SK-N-SH treated with all-trans-retinoic acid at 6 μM for 48 hours (cell line): ENCODE results near the gene DONSON.
"Not testable (repeated sequence)": the region's sequence is repeated elsewhere in the genome, so short reads cannot be mapped to it uniquely, and the experiment has no call there.

Source experiments
- ATAC-seq: fragments of 200-7000 bp; cut with Tn5 transposase; 3 replicates; pipeline ENCODE4 v1.9.1; 2020; ENCODE audit warnings: mild to moderate bottlenecking, moderate library complexity
- ARNTL ChIP-seq: fragments of 450-650 bp; formaldehyde crosslinking; IDR thresholded peaks from 2 replicates; pipeline ENCODE4 v1.5.0; 2020; ENCODE audit warnings: low read depth, mild to moderate bottlenecking, moderate library complexity, borderline replicate concordance
- BACH2 ChIP-seq: fragments of 250-450 bp; sonication (Bioruptor Pico); IDR thresholded peaks from 2 replicates; pipeline ENCODE4 v1.9.0; 2021; ENCODE audit warnings: mild to moderate bottlenecking, borderline replicate concordance
- CSDC2 ChIP-seq: fragments of 250-450 bp; sonication (Bioruptor Pico); IDR thresholded peaks from 2 replicates; pipeline ENCODE4 v1.5.0; 2020; ENCODE audit warnings: mild to moderate bottlenecking, moderate library complexity
- CSRNP3 ChIP-seq: fragments of 250-450 bp; sonication (Bioruptor Pico); IDR thresholded peaks from 2 replicates; pipeline ENCODE4 v1.5.1; 2021; ENCODE audit warnings: mild to moderate bottlenecking, moderate library complexity
- GLIS3 ChIP-seq: fragments of 250-450 bp; sonication (Bioruptor Pico); IDR thresholded peaks from 2 replicates; pipeline ENCODE4 v1.5.0; 2020; ENCODE audit warnings: mild to moderate bottlenecking, moderate library complexity
- ISL1 ChIP-seq: fragments of 250-450 bp; sonication (Bioruptor Pico); IDR thresholded peaks from 2 replicates; pipeline ENCODE4 v2.1.2; 2022; ENCODE audit warnings: mild to moderate bottlenecking, moderate library complexity
- OSR1 ChIP-seq: fragments of 250-450 bp; sonication (Bioruptor Pico); IDR thresholded peaks from 2 replicates; pipeline ENCODE4 v1.8.0; 2022; ENCODE audit warnings: moderate library complexity, mild to moderate bottlenecking, inconsistent platforms
- PPARA ChIP-seq: fragments of 250-450 bp; sonication (Bioruptor Pico); IDR thresholded peaks from 2 replicates; pipeline ENCODE4 v1.5.0; 2020; ENCODE audit warnings: mild to moderate bottlenecking, borderline replicate concordance
- RARB ChIP-seq: fragments of 250-450 bp; sonication (Bioruptor Pico); IDR thresholded peaks from 2 replicates; pipeline ENCODE4 v1.8.0; 2021; ENCODE audit warnings: mild to moderate bottlenecking, moderate library complexity
- SNAI2 ChIP-seq: fragments of 250-450 bp; sonication (Bioruptor Pico); IDR thresholded peaks from 2 replicates; pipeline ENCODE4 v1.5.0; 2020; ENCODE audit warnings: mild to moderate bottlenecking, moderate library complexity
- TCF4 ChIP-seq: fragments of 250-450 bp; sonication (Bioruptor Pico); IDR thresholded peaks from 2 replicates; pipeline ENCODE4 v1.8.0; 2021; ENCODE audit warnings: mild to moderate bottlenecking, moderate library complexity, borderline replicate concordance
- TOX ChIP-seq: fragments of 250-450 bp; sonication (Bioruptor Pico); IDR thresholded peaks from 2 replicates; pipeline ENCODE4 v1.8.0; 2021; ENCODE audit warnings: mild to moderate bottlenecking, moderate library complexity, borderline replicate concordance
- TSHZ2 ChIP-seq: fragments of 250-450 bp; sonication (Bioruptor Pico); IDR thresholded peaks from 2 replicates; pipeline ENCODE4 v1.5.0; 2020; ENCODE audit warnings: mild to moderate bottlenecking, moderate library complexity
- ZFP3 ChIP-seq: fragments of 250-450 bp; sonication (Bioruptor Pico); IDR thresholded peaks from 2 replicates; pipeline ENCODE4 v1.5.0; 2020; ENCODE audit warnings: mild to moderate bottlenecking, moderate library complexity
- ZFP30 ChIP-seq: fragments of 450-650 bp; formaldehyde crosslinking; IDR thresholded peaks from 2 replicates; pipeline ENCODE4 v1.5.0; 2022; ENCODE audit warnings: mild to moderate bottlenecking, moderate library complexity
- ZNF565 ChIP-seq: fragments of 450-650 bp; formaldehyde crosslinking; conservative IDR thresholded peaks from 2 replicates; pipeline ENCODE4 v1.5.0; 2020; ENCODE audit warnings: low read depth, mild to moderate bottlenecking, moderate library complexity
- ZNF70 ChIP-seq: fragments of 450-650 bp; formaldehyde crosslinking; IDR thresholded peaks from 2 replicates; pipeline ENCODE4 v1.5.0; 2020; ENCODE audit warnings: mild to moderate bottlenecking, moderate library complexity
- ZNF8 ChIP-seq: fragments of 450-650 bp; formaldehyde crosslinking; IDR thresholded peaks from 2 replicates; pipeline ENCODE4 v1.5.0; 2020; ENCODE audit warnings: mild to moderate bottlenecking, moderate library complexity

DONSON gene

GRCh38 chr21:33587792-33588484 lies 546 bp downstream of the DONSON start (continued):
- no peak for TF ChIP-seq CSRNP3

- no peak for TF ChIP-seq ZFP30 (CRISPR knock-in tag)
- no peak for TF ChIP-seq GLIS3 (CRISPR knock-in tag)
- no peak for TF ChIP-seq ZFP3 (CRISPR knock-in tag)
- no peak for TF ChIP-seq PPARA (CRISPR knock-in tag)
- TF ChIP-seq BACH2 = no peak
- no peak for TF ChIP-seq ZNF8
- ATAC-seq = no peak
These were observed 1.6 kb downstream of the DONSON start for GRCh38 chr21:33586927-33587326.

GRCh38 chr21:33584455-33584854 lies 4.0 kb downstream of the DONSON start:
- no peak for ATAC-seq
- TF ChIP-seq ZNF70 (CRISPR knock-in tag) (no peak), TSHZ2 (CRISPR knock-in tag) (no peak), SNAI2 (CRISPR knock-in tag) (no peak)
- TF ChIP-seq, all 23 proteins: peak for 0

GRCh38 chr21:33578959-33579542 lies 9.4 kb downstream of the DONSON start:
- TF ChIP-seq CSDC2 (CRISPR knock-in tag) = no peak
- no peak for TF ChIP-seq RARB
- TF ChIP-seq TOX = no peak
- no peak for TF ChIP-seq ARNTL (CRISPR knock-in tag)
- peak; percentile 46; the same call in 1 of the 2 replicates for TF ChIP-seq BACH2
- TF ChIP-seq ZNF565 (CRISPR knock-in tag) = no peak
- TF ChIP-seq TSHZ2 (CRISPR knock-in tag) = no peak
- TF ChIP-seq ISL1 (CRISPR knock-in tag) = no peak
- peak; percentile 22; the same call in 2 of the 3 replicates for ATAC-seq

GRCh38 chr21:33578214-33578613 lies 10.3 kb downstream of the DONSON start:
- ATAC-seq = no peak
- TF ChIP-seq ARNTL (CRISPR knock-in tag) = no peak
- no peak for TF ChIP-seq CSRNP3
- no peak for TF ChIP-seq GLIS3 (CRISPR knock-in tag)
- no peak for TF ChIP-seq TCF4
- no peak for TF ChIP-seq CSDC2 (CRISPR knock-in tag)
- no peak for TF ChIP-seq ZFP3 (CRISPR knock-in tag)
- no peak for TF ChIP-seq TSHZ2 (CRISPR knock-in tag)
- no peak for TF ChIP-seq OSR1
- TF ChIP-seq ISL1 (CRISPR knock-in tag) = no peak
- no peak for TF ChIP-seq TOX
- TF ChIP-seq ZFP30 (CRISPR knock-in tag) = no peak
- no peak for TF ChIP-seq SNAI2 (CRISPR knock-in tag)
- no peak for TF ChIP-seq ZNF8
- TF ChIP-seq PPARA (CRISPR knock-in tag) = no peak
- TF ChIP-seq RARB = no peak
- TF ChIP-seq, all 23 proteins: peak for 0

GRCh38 chr21:33576741-33577141 lies 11.7 kb downstream of the DONSON start:
- not testable (repeated sequence) for ATAC-seq
